Measurements from ENCODE around the gene IRF2.

DNA sequence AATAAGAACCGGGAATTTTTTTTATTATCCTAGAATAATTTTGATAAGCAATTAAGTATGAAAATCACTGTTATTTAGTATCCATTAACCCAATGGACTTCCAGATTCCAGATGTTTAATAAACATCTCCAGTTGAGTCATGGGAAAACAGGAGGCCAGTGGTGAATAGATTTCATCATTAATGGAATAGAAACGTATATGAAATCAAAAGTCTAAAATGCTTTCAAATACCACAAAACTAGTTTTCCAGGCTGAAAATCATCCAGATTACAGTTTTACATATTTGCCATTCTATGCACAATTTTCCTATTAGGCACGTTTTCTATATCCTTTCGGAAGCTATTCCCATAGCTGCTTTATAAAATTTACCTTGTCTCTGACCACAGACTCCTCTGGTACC lies 35.0 kb downstream of the IRF2 start:
- TF ChIP-seq SPI1 (IDR thresholded peaks at IDR 0.05; ENCODE audit: low read depth, low read length) (no peak), TAF1 (IDR thresholded peaks at IDR 0.05; ENCODE audit: low read depth, low read length) (no peak), POLR2AphosphoS5 (IDR thresholded peaks at IDR 0.05; ENCODE audit: low read depth, low read length) (no peak), POLR2A (IDR thresholded peaks at IDR 0.05; ENCODE audit: low read depth, low read length) (no peak), POU2F2 (IDR thresholded peaks at IDR 0.05; ENCODE audit: low read depth, low read length) (no peak)

Data from GM12891 (cell line).